Fibroblast of skin of abdomen (primary cell): ENCODE results near the gene POLN. TPM values are rescaled to one million over a fixed set of nuclear protein-coding genes. Genes with fewer than 3 reads are reported as not detected.

Experiments
- DNase-seq: peaks from one replicate; pipeline ENCODE4 v3.0.0-alpha.2; 2013
- polyA plus RNA-seq, 2 experiments: library from polyadenylated mRNA; unstranded; fragments of 120-200 nt; gene quantifications; one replicate each; pipeline ENCODE4 v1.2.1, GENCODE V29; 2013; ENCODE audit not compliant: insufficient read length in 2 of 2

The POLN gene
- 1.5 TPM for polyA plus RNA-seq (2013, experiment 1 of 2; ENCODE audit: insufficient read length)
- 2.9 TPM for polyA plus RNA-seq (2013, experiment 2 of 2; ENCODE audit: insufficient read length)

GRCh38 chr4:2241410-2242353 is at the start of gene POLN, which contains the start of gene HAUS3:
TSS of gene POLN (minus strand) at chr4:2242121. CDS start at chr4:2229231, 12,890 bp downstream.
TSS of gene HAUS3 (minus strand) at chr4:2242121. CDS start at chr4:2240946, 1,175 bp downstream.
- peak; percentile 97 for DNase-seq

GRCh38 chr4:2290974-2291704 is 49.2 kb upstream of the POLN start:
- no peak for DNase-seq

GRCh38 chr4:2290488-2290887 is 48.6 kb upstream of the POLN start:
- DNase-seq, result no peak

GRCh38 chr4:2289955-2290333 is 48.0 kb upstream of the POLN start:
- DNase-seq, result no peak

GRCh38 chr4:2289311-2289954 is 47.5 kb upstream of the POLN start:
- no peak for DNase-seq

- DNase-seq, result no peak
These were observed 46.2 kb upstream of the POLN start for GRCh38 chr4:2288051-2288541.

- no peak for DNase-seq
These were observed 45.6 kb upstream of the POLN start for GRCh38 chr4:2287594-2287915.

- DNase-seq, result peak; percentile 44
These were observed 45.1 kb upstream of the POLN start for GRCh38 chr4:2286904-2287593.

- no peak for DNase-seq
These were observed 43.9 kb upstream of the POLN start for GRCh38 chr4:2285613-2286381.

- peak; percentile 71 for DNase-seq
These were observed 43.2 kb upstream of the POLN start for GRCh38 chr4:2284934-2285612.

- DNase-seq, result no peak
These were observed 42.4 kb upstream of the POLN start for GRCh38 chr4:2284161-2284933.

GRCh38 chr4:2283199-2283711 is 41.3 kb upstream of the POLN start:
- no peak for DNase-seq

- DNase-seq, result no peak
These were observed 39.8 kb upstream of the POLN start for GRCh38 chr4:2281575-2282343.

- no peak for DNase-seq
These were observed 38.8 kb upstream of the POLN start for GRCh38 chr4:2280531-2281300.

GRCh38 chr4:2277956-2278355 is 36.0 kb upstream of the POLN start:
- DNase-seq, result no peak

- DNase-seq, result no peak
These were observed 34.8 kb upstream of the POLN start for GRCh38 chr4:2276581-2277325.

- no peak for DNase-seq
These were observed 33.8 kb upstream of the POLN start for GRCh38 chr4:2275546-2276251.
